NCI-H2196 treated with DMSO at 0.1 percent for 48 hours (cell line): ENCODE data around the gene WDR54.
"Not testable (repeated sequence)": the region's sequence is repeated elsewhere in the genome, so short reads cannot be mapped to it uniquely, and the experiment has no call there.

Source experiments
- DNase-seq: peaks from one replicate; lab custom pipeline; 2025; ENCODE audit not compliant: unreplicated experiment; lab: John Stamatoyannopoulos, UW

Gene WDR54

DNA sequence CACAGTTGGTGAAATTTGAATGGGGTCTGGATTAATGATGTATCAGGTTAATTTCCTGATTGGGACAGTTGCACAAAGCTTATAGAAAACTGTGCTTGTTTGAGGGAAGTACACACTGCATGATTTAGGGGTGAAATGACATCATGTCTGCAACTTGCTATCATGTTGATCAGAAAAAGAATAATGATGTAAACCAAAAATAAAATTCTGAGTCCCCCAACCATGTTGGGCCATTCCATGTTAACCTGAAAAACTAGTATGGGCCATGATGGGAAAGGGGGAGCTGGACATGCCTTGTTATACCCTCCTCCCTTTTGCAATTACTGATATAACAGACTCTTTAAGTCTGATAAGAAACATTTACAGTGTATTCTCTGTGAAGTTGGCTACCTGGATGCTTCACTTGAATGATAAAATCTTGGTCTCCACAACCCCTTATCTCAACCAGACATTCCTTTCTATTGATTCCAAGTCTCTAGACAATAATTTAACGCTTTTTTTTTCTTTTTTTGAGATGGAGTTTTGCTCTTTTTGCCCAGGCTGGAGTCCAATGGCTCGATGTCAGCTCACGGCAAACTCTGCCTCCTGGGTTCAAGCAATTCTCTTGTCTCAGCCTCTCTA is 29.1 kb downstream of the WDR54 start:
- no peak for DNase-seq

DNA sequence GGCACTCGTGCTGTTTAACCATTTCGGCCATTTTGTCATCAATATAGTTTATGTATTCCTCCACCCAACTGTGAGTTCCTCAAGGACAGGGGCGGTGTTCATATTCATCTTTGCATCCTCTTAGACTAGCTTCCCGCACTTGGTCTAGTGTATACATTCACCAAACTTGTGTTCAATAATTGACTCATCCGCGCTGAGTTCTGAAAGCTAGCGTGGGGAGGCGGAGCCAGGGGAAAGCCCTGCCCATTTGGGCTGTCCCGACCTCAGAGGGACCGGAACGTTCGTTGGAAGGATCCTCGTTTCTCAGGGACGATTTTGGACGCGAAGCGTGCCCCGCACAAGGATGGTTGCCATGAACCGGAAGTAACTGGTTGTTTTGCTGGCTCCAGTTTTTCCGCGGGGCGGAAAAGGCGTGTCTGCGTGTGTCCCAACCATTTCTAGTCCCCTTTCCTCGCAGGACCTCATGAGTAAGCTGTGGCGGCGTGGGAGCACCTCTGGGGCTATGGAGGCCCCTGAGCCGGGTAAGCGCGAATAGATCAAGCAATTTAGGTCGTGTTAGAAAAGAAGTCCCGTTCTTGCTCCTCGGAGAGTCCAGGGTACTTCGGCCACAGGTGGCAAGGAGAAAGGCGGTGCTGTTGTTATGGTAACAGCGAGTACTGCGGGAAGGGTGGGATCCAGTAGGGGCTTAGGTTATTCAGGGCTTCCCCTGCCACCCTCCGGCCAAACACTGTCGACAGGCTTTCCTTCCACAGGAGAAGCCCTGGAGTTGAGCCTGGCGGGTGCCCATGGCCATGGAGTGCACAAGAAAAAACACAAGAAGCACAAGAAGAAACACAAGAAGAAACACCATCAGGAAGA is 33.4 kb downstream of the WDR54 start, which contains the start of gene INO80B:
TSS of gene INO80B (plus strand) at position 434 of the 858 bp plus-strand sequence. CDS start at position 464, 30 bp downstream.
- DNase-seq, result peak; percentile 69

DNA sequence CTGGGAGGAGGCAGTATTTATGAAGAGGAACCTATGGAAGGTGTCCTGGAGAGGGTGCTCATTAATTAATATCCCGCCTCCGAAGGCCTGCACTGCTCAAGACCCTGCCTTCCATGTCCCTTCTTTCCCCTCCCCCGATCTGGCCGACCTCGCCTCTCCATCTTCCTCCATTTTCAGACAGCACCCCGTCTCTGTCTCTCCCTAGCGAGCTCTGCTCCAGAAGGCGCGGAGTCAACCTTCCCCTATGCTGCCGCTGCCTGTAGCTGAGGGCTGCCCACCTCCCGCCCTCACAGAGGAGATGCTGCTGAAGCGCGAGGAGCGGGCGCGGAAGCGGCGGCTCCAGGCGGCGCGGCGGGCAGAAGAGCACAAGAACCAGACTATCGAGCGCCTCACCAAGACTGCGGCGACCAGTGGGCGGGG is 35.6 kb downstream of the WDR54 start:
- DNase-seq, result peak; percentile 21

DNA sequence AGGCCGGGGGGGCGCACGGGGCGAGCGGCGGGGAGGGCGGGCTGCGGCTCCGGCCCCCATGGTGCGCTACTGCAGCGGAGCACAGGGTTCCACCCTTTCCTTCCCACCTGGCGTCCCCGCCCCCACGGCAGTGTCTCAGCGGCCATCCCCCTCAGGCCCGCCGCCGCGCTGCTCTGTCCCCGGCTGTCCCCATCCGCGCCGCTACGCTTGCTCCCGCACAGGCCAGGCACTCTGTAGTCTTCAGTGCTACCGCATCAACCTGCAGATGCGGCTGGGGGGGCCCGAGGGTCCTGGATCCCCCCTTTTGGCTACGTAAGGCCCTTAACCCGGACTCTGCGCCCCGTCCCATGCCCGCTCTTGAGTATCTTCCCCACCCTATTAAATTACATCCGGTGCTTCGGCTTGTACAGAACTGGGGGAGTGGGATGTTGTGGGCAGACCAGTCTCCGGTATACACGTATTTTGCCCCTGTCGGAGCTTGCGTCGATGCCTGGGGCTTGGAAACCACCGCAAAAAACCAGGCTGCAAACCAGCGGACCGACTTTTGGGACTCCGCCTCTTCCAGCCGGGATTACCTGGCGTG is 36.1 kb downstream of the WDR54 start:
- DNase-seq, result peak; percentile 45

DNA sequence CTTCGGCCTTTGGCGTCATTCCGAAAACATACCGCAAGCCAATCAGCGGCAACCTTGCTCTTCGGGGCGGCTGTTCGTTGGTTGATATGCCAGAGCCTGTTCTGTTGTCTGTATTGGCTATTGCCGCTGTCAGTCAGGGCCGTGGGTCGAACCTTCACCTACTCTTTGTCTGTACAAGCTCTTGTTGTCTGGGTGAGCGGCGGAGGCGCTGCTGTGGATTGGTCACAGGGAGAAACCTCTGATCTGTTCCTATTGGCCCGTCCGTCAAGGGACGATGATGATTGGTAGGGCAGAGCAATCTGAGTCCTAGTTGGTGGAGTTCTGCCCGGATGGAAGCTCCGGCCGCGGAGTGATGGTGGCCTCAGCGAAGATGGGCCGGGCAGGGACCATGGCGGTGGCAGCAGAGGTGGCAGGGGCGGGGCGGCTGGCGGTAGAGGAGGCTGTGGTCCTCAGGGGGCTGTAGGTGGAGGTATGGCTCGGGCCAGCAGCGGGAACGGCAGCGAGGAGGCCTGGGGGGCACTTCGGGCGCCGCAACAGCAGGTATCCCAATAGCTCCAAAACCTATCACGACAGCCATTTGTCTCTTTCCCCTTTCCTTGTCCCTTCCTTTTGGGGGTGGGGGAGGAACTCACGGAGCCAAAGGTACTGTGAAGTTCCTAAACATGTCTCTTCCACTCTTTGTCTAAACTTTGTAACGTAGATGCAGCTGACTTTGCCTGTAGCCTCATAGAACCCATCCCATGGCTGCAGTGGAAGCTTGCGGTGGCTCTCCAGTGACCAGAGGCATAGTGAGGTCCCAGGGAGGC is 36.8 kb downstream of the WDR54 start, which contains the start of gene WBP1:
TSS of gene WBP1 (plus strand) at position 307 of the 806 bp plus-strand sequence. CDS start at position 472, 165 bp downstream.
- DNase-seq, result peak; percentile 88

DNA sequence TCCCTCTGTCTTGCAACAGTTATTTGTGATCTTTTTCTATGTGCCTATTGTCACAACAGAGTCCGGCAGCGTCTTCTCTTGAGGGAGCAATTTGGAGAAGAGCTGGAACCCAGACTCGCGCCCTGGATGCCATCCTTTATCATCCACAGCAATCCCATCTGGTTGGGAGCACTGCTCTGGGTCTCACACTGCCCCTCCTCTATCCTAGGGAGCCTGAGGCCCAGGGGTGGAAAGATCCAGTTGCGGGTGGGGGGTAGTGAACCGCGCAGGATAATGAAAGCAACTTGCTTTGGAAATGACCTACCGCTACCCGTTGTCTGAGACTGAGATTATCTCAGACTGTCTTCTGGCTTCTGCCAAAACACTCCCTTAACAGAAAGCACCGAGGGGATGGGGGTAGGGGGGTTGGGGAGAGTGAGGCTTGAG is 37.4 kb downstream of the WDR54 start:
- no peak for DNase-seq

DNA sequence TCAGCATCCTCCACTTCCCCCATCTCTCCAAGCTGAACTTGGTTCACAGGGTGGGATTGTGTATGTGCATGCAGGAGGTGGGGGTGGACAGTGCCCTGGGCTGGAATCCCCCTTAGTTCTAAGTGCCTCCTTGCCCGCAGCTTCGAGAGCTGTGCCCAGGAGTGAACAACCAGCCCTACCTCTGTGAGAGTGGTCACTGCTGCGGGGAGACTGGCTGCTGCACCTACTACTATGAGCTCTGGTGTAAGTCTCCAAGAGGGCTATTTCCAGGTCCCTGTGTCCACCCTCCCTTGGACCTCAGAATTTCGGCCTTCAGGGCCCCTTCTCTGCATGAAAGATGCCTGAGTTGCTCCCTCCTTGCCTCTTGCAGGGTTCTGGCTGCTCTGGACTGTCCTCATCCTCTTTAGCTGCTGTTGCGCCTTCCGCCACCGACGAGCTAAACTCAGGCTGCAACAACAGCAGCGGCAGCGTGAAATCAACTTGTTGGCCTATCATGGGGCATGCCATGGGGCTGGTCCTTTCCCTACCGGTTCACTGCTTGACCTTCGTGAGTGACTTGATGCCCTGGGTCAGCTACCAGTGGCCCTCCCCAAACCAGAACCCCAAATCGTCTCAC is 38.1 kb downstream of the WDR54 start:
- not testable (repeated sequence) for DNase-seq

DNA sequence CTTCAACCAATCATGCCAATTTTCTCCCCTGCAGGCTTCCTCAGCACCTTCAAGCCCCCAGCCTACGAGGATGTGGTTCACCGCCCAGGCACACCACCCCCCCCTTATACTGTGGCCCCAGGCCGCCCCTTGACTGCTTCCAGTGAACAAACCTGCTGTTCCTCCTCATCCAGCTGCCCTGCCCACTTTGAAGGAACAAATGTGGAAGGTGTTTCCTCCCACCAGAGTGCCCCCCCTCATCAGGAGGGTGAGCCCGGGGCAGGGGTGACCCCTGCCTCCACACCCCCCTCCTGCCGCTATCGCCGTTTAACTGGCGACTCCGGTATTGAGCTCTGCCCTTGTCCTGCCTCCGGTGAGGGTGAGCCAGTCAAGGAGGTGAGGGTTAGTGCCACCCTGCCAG is 38.7 kb downstream of the WDR54 start:
- not testable (repeated sequence) for DNase-seq

DNA sequence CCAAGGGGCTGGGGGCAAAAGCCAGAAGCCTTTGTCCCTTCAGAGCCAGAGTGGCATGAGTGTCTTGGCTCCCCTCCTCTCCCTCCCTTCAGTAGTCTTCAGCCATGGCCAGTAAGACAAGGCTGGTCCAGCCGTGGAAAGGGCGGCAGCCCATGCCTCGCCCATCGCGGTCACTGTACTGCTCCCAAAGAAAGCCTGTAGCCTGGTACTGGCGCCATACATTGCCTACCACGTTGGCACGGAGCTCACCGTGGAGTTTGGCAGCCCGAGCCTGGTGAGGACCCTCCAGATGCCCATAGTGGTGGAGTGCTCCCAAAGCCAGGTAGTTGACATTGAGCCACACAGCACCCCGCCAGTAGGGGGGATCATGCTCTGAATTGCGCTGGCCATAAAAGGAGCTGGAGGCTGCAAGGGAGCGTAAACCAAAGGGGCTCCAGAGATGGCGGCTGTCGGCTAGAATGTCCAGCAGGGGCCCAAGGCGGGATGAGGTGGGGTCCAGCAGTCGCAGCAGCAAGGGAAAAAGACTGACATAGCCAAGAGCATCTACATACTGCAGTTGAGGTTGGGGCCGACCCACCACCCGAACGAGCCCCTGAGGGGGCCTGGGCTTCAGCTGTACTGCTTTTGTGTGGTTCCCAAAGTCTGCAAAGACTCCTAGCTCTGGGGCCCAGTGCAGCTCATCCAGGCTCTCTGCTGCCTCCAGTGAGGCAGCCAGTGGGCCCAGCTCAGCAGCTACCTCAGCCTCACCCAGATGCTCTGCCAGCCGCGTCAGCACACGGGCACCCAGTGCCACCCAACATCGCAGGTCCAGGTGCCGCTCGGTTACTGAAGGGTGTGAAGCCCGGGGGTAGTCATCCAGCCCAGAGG is 39.9 kb downstream of the WDR54 start:
- no peak for DNase-seq

DNA sequence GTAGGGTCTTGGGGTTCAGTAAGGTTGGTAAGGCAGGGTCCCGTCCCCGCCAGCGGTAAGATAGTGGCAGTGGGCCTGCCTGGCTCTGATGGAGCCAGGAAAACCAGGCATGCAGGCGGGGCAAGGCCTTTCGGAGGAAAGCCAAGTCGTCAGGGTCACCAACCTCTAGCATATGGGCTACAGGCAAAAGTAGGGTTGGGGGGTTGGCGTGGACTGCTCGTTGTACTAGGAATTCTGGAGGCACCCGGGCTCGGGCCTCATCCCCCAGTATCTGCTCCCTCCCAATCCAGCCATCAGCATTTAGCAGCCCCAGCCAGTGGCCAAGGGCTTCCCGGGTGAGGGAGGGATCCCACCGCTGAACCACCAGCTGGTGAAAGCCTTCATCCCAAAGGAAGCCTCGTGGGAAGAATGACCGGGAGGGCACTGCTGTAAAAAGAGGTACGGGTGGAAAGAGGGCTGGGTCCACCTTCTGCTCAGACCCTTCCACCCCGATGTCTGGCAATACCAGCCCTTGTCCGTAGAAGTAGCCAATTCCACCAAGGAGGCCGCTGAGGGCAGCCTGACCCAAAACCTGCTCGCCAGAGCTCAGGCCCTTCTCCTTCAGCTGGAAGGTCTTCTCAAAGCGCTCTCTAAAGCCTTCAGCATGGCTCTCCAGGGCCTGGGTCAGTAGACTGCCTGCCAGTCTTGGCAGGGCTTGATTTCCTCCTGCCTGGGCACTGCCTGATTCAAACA is 40.7 kb downstream of the WDR54 start:
- no peak for DNase-seq

DNA sequence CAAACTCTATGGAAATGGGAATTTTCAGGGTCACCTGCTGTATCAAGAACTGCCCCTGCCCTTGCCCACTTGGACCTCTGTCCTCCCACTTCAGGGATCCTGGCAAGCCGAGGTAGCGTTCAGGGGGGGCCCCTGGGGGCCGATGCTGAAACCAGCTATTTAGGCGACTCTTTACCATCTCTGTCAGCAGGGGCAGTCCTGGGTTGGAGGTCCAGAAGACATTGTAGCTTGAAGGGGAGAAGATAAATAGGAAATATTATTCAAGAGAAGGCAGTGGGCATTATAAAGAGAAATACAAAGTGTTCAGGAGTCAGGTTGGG is 41.2 kb downstream of the WDR54 start:
- DNase-seq, result no peak

DNA sequence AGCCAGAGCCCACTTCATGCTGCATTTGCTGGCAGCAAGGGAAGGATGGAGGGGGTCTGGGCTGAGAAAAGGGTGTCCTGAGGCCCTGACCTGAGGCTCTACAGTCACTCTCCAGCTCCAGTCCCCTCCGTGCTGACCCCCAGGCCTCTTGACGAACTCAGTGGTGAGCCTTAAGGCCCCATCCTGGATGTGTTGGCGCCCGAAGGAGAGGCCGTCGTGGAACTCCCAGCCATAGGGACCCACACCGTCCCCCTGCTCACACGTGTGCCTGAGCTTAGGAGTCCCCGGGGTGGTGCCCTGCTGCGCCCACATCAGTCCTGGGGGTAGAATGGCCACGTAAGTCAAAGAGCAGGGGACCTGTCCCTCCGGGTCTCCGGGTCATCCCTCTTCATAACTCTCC is 42.9 kb downstream of the WDR54 start:
- DNase-seq, result no peak

DNA sequence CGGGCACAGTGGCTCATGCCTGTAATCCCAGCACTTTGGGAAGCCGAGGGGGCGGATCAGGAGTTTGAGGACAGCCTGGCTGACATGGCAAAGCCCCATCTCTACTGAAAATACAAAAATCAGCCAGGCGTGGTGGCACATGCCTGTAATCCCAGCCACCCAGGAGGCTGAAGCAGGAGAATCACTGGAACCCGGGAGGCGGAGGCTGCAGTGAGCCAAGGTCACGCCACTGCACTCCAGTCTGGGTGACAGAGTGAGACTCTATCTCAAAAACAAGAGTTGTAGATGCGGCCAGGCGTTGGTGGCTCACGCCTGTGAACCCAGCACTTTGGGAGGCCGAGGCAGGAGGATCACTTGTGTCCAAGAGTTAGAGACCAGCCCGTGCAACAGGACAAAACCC is 49.2 kb downstream of the WDR54 start:
- DNase-seq, result not testable (repeated sequence)

DNA sequence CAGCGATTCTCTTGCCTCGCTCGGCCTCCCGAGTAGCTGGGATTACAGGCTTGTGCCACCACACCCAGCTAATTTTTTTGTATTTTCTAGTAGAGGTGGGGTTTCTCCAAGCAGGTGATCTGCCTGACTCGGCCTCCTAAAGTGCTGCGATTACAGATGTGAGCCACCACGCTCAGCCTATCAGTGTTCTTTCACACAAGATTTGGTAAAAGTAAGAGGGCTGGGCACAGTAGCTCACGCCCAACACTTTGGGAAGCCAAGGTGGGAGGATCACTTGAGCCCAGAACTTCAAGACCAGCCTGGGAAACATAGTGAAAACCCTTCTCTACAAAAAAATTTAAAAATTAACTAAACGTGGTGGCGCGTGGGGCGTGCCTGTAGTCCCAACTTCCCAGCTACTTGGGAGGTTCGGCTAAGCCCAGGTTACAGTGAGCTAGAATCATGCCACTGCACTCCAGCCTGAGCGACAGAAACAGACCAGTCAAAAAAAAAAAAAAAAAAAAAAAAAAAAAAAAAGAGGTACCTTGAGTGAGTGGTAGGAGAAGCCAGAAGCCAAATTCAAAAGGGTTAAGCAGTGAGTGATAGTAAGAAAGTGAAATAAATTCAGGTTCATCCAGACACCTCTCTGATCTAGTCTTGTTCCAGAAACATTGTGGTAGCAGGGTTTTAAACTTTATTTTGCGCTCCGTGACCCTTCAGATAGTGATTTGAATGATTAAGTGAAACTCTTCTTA is 50.0 kb downstream of the WDR54 start:
- no peak for DNase-seq

DNA sequence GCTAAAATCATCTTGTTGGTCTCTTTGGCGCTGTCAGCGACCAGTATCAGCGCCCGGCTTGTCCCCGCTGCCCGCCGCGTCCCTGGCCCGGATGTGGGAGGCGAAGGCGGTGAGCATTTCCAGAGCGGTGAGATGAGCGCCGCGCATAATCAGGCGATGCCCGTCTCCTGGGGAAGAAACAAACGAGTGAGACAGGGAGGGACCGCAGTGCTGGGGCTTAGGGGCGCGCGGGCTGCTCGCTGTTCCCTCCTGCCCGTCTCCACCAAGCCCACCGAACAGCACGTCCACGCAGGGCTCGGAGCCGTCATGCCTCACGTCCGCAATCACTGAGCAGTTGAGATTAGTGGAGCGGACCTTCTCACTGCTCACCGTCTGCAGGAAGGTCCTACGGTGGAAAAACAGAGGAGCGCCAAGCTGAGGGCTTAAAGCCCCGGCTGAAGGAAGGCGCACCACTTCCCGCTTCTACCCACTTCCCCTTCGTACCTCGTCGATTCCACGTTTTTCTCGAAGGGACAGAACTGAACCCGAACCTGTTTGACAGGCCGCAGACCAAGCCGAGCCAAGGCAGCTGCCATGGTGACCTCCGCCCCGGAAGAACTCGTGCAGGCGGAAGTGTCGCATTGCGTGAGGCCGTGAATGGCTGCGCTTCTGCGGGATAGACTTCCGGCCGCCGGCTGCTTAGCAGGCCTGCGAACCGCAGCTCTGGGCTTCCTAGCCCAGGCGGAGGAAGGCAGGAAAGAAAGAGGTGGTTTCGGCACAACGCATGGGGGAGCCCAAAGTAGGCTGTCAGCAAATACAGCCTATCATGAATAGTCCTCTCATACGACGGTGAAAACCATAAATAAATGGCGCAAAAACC is 50.8 kb downstream of the WDR54 start, which contains the start of gene MRPL53:
TSS of gene MRPL53 (minus strand) at position 595 of the 859 bp plus-strand sequence. CDS start at position 575, 20 bp downstream.
- DNase-seq, result peak; percentile 49

DNA sequence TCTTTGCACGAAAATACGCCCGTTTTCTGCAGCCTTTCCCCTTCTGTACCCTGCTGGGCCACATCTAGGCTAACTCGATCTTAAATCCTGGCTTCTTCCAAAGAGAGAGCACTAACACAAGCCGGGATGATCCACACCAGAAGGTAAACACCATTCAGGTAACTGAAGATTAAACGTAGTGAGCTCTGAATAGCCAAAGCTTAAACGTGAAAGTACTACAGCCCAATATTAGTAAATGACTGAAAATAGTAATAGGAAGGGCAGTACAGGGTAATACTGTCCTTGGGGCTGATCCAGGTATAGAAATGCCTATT is 51.4 kb downstream of the WDR54 start:
- DNase-seq, result no peak

DNA sequence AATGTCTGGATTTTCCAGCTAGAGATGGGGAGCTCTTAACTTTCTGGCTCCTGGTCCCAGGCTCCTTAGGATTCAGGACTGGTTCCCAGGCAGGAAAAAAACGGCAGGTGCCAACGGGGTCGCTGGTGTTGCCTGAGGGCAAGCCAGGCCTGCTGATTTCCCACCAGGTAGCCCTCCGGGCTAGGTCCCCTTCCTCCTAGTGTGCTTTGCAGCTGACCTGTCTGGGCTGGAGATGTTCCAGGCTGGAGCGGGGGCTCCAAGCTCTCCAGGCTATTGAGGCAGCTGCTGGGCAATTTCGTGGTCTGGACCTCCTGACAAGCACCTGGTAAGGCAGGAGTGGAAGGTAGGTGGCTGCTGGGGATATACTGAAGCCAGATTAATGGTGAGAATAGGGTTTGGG is 53.0 kb downstream of the WDR54 start:
- no peak for DNase-seq

DNA sequence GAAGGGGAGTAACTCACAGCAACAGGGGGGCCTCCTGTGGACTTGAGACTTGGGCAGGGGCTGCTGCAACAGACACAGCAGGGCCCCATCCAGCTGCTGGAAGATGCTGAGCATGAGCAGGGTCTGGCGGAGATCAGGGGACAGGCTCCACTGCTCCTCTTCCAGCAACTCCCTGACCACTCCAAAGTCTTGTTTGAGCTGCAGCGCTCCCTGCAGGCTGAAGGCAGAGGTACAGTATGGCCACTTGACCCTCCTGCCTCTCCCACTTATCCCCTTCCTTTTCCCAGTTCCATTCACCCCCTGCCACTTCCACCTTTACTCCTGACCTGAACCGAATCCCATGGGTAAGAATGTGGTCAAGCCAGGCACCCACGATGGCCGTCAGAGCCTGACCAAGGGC is 53.4 kb downstream of the WDR54 start:
- no peak for DNase-seq
